GM20431 (cell line): Measurements from ENCODE around the gene TUNAR.
"Not testable (repeated sequence)": the region's sequence is repeated elsewhere in the genome, so short reads cannot be mapped to it uniquely, and the experiment has no call there.

Source experiments
- in situ Hi-C: fragments of 300-500 bp; cut with MseI, MboI; formaldehyde crosslinking; loops from one replicate; pipeline ENCODE4 v1.15.0; 2020; ENCODE audit warnings: low sequenced_read_pairs; ENCODE audit not compliant: unreplicated experiment

The TUNAR gene

GRCh38 chr14:95959317-95959716, 82.7 kb downstream of the TUNAR start:
- in situ Hi-C loops = no loop called here

- in situ Hi-C loops = no loop called here
Measured at GRCh38 chr14:95961481-95961880, 84.8 kb downstream of the TUNAR start.

- in situ Hi-C loops = no loop called here
Measured at GRCh38 chr14:95964901-95965300, 88.3 kb downstream of the TUNAR start.

- in situ Hi-C loops = not testable (repeated sequence)
Measured at GRCh38 chr14:95968048-95968447, 91.4 kb downstream of the TUNAR start.
